IPS DF 6.9 (cell line): Measurements from ENCODE around the gene DNAH8.

ENCODE experiments used
- DNase-seq: peaks from one replicate; pipeline ENCODE4 v3.0.0-alpha.2; 2013; ENCODE audit warnings: low read depth, low spot score
- H3K27ac ChIP-seq: one replicate; pipeline ENCODE4 v1.5.1; 2013; ENCODE audit warnings: low read length, control low read depth
- H3K27me3 ChIP-seq: 2 replicates; pipeline ENCODE4 v1.6.1; 2013; ENCODE audit warnings: mild to moderate bottlenecking, low read length; ENCODE audit not compliant: control insufficient read depth, insufficient read depth
- H3K36me3 ChIP-seq: 2 replicates; pipeline ENCODE4 v1.6.1; 2013; ENCODE audit warnings: low read length; ENCODE audit not compliant: control insufficient read depth, insufficient read depth
- H3K4me1 ChIP-seq: 2 replicates; pipeline ENCODE4 v1.6.1; 2013; ENCODE audit warnings: low read length; ENCODE audit not compliant: control insufficient read depth, insufficient read depth
- H3K4me3 ChIP-seq: 2 replicates; pipeline ENCODE4 v1.5.1; 2013; ENCODE audit warnings: mild to moderate bottlenecking, low read length
- H3K9me3 ChIP-seq: 2 replicates; pipeline ENCODE4 v1.6.1; 2013; ENCODE audit warnings: low read length, inconsistent platforms; ENCODE audit not compliant: control insufficient read depth, insufficient read depth
- WGBS: extraction: QIAGEN DNeasy Blood & Tissue Kit; methylation state at CpG from one replicate; pipeline ENCODE4 v1.1.7; 2013; ENCODE audit warnings: mixed read lengths, missing lambda C conversion rate; ENCODE audit not compliant: insufficient read length, insufficient coverage; 5-methylcytosine and 5-hydroxymethylcytosine counted together

DNAH8 gene

GRCh38 chr6:39062014-39062740 lies 347.1 kb downstream of the DNAH8 start:
- Histone ChIP-seq H3K9me3 (no peaks in the 10 kb centered on the region), H3K36me3 (no peaks in the 10 kb centered on the region), H3K27ac (no peak overlapping the region), H3K4me3 (no peak overlapping the region), H3K27me3 (no peaks in the 10 kb centered on the region), H3K4me1 (no peaks in the 10 kb centered on the region)
- no CpG with 5 or more reads among the region's 10 CpGs for WGBS
- no peak for DNase-seq

- H3K36me3 ChIP-seq: no peaks in the 10 kb centered on the region
- H3K27ac ChIP-seq: no peak overlapping the region
- no peak overlapping the region for H3K4me3 ChIP-seq
- no peaks in the 10 kb centered on the region for H3K9me3 ChIP-seq
- no peaks in the 10 kb centered on the region for H3K4me1 ChIP-seq
- no peak for DNase-seq
- WGBS: no CpG with 5 or more reads among the region's 1 CpG
- H3K27me3 ChIP-seq: no peaks in the 10 kb centered on the region
Measured at GRCh38 chr6:39063526-39063925, 348.4 kb downstream of the DNAH8 start.

GRCh38 chr6:39065561-39065960 lies 350.4 kb downstream of the DNAH8 start:
- Histone ChIP-seq H3K36me3 (no peaks in the 10 kb centered on the region), H3K27me3 (no peaks in the 10 kb centered on the region), H3K27ac (no peak overlapping the region), H3K4me1 (no peaks in the 10 kb centered on the region), H3K9me3 (no peaks in the 10 kb centered on the region), H3K4me3 (no peak overlapping the region)
- no CpG with 5 or more reads among the region's 8 CpGs for WGBS
- no peak for DNase-seq

GRCh38 chr6:39068391-39068790 lies 353.3 kb downstream of the DNAH8 start:
- Histone ChIP-seq H3K4me1 (peaks cover 2% of the 10 kb centered on the region), H3K9me3 (no peaks in the 10 kb centered on the region), H3K4me3 (no peak overlapping the region), H3K27me3 (no peaks in the 10 kb centered on the region), H3K27ac (no peak overlapping the region), H3K36me3 (no peaks in the 10 kb centered on the region)
- WGBS: no CpG with 5 or more reads among the region's 7 CpGs
- no peak for DNase-seq

GRCh38 chr6:39072830-39073229 lies 357.7 kb downstream of the DNAH8 start:
- WGBS: no CpG with 5 or more reads among the region's 9 CpGs
- H3K27me3 ChIP-seq: no peaks in the 10 kb centered on the region
- H3K4me1 ChIP-seq: peaks cover 3% of the 10 kb centered on the region
- no peaks in the 10 kb centered on the region for H3K9me3 ChIP-seq
- H3K4me3 ChIP-seq: no peak overlapping the region
- DNase-seq: no peak
- H3K27ac ChIP-seq: no peak overlapping the region
- H3K36me3 ChIP-seq: no peaks in the 10 kb centered on the region

GRCh38 chr6:39073471-39074355 lies 358.6 kb downstream of the DNAH8 start:
- no CpG with 5 or more reads among the region's 17 CpGs for WGBS
- H3K27me3 ChIP-seq: no peaks in the 10 kb centered on the region
- no peak for DNase-seq
- peaks cover 3% of the 10 kb centered on the region for H3K4me1 ChIP-seq
- H3K9me3 ChIP-seq: no peaks in the 10 kb centered on the region
- H3K4me3 ChIP-seq: no peak overlapping the region
- no peaks in the 10 kb centered on the region for H3K36me3 ChIP-seq
- no peak overlapping the region for H3K27ac ChIP-seq

- Histone ChIP-seq H3K9me3 (no peaks in the 10 kb centered on the region), H3K4me3 (no peak overlapping the region), H3K36me3 (no peaks in the 10 kb centered on the region), H3K27ac (no peak overlapping the region), H3K4me1 (peaks cover 3% of the 10 kb centered on the region), H3K27me3 (no peaks in the 10 kb centered on the region)
- no CpG with 5 or more reads among the region's 9 CpGs for WGBS
- no peak for DNase-seq
Measured at GRCh38 chr6:39074486-39074885, 359.4 kb downstream of the DNAH8 start.

GRCh38 chr6:39075010-39075686 lies 360.0 kb downstream of the DNAH8 start:
- no peaks in the 10 kb centered on the region for H3K36me3 ChIP-seq
- no CpG with 5 or more reads among the region's 12 CpGs for WGBS
- H3K4me1 ChIP-seq: peaks cover 3% of the 10 kb centered on the region
- DNase-seq: no peak
- no peaks in the 10 kb centered on the region for H3K9me3 ChIP-seq
- H3K27ac ChIP-seq: no peak overlapping the region
- no peak overlapping the region for H3K4me3 ChIP-seq
- H3K27me3 ChIP-seq: no peaks in the 10 kb centered on the region

- Histone ChIP-seq H3K36me3 (no peaks in the 10 kb centered on the region), H3K4me1 (peaks cover 3% of the 10 kb centered on the region), H3K9me3 (no peaks in the 10 kb centered on the region), H3K27me3 (no peaks in the 10 kb centered on the region), H3K27ac (no peak overlapping the region), H3K4me3 (no peak overlapping the region)
- no peak for DNase-seq
- no CpG with 5 or more reads among the region's 11 CpGs for WGBS
Measured at GRCh38 chr6:39075807-39076622, 360.9 kb downstream of the DNAH8 start.
